ENCODE data around the gene RP9.

- TF ChIP-seq CTCF (IDR thresholded peaks at IDR 0.05) (no peak), POLR2A (IDR thresholded peaks at IDR 0.05) (no peak)
These were observed 27.9 kb upstream of the RP9 start for GRCh38 chr7:33137103-33137502.

Data from lower leg skin (tissue), 3 donors.